Limb (tissue), 2 donors: ENCODE data around the gene TNRC18.
"Not testable (repeated sequence)": the region's sequence is repeated elsewhere in the genome, so short reads cannot be mapped to it uniquely, and the experiment has no call there.

Experiments used
- DNase-seq, 2 donors: peaks; one replicate each; pipeline ENCODE4 v3.0.0-alpha.2; 2016; ENCODE audit errors: extremely low spot score in 2 of 2

Gene TNRC18

DNA sequence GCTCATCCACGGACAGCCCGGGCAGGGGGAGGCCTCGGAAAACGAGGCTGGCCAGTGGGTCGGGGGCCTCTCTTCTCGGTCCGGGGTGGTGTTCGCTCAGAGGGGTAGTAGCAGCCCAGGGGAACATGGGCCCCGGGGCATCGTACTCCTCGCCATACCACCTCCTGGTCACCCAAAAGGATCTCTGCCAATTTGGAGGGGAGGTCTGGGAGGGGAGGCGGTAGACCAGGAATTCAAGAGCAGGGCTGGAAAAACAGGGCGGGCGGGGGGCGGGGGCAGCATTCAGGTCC is 73.5 kb downstream of the TNRC18 start:
- DNase-seq = no peak

DNA sequence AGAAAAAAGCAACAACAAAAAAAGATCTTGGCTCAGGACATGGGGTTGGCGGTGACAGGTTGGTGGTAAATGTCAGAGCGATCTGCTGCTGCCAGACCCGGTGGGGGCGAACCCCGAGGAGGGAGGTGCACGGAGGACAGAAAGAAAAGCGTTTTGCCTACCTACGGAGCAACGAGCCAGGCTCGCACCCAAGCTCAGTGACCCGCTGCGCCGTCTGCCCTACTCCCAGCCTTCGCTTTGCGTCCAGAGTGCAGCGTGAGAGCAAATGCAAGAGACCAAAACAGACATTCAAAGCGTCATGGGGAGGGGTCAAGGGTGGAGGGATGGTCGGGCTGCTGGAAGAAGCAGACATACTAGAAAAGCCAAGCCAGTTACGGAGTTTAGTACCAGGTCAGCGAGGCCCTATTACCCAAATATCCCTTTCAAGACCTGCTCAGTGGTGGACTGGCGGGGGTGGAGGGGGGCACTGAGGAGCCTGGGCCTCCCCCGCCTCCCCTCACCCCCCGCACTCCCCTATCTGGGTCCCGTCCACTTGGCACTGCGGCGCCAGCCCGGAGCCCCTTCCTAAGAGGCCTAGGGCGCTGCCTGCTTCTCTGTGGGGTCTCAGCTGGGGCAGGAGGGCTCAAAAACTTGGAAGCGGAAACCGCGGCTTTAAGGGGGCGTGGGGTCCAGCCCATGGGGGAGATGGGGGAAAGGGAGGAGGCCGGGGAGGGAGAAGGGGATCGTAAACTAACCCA is 74.0 kb downstream of the TNRC18 start:
- no peak for DNase-seq

DNA sequence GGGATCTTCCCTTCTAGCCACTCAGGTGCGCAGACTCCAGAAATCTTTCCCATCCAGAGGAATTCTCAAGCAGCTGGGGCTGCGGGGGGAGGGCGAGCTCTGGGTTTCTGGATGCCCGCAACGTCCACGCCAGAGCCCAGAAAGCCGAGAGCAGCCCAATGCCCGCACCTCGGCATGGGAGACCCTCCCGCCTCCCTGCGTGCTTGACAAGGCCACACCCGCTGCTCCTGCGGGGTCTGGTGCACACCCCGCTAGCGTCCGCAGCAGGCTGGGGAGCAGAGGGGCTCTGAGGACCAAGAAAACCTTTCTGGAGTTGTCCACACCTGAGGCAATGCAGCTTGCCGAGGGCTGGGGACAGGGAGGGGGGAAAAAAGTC is 74.6 kb downstream of the TNRC18 start:
- no peak for DNase-seq

DNA sequence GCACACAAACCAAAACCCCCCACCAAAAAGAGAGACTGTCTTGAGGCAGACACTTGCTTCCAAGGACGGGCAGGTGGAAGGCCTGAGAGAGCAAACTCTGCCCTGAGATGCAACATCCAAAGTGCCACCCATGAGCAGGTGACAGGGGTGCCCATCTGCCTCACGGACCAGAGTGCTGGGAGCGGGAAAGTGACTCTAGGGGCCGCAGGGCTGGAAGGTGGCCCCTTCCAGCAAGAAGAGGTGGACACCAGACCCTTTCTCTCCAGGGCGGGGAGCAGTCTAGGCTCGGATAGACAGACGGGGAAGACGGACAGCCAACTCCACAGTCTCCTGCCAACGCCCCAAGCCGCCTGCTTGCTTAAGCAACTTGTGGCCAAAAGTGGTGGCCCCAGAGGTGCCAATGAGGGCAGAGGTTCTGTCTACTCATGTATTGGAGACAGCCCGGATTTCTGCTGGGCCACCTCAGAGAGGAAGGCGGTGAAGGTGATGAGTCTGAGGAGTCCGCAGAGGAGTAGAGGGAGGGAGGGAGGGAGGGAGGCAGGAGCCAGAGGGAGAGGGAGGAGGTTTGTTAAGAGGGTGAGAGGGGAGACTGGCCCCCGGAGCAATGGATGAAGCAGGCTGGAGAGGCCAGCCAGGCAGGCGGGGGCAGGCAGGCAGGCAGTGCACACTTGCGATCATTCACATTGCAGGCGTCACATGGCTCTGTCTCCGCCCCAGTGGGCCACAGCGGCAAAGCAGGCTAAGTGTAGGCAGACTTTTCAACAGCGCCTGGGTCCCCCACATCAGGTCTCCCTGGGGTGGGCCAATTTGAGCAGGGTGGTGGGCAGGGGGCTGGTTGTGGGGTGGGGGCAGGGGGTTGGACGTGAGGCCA is 75.3 kb downstream of the TNRC18 start:
- DNase-seq = no peak

DNA sequence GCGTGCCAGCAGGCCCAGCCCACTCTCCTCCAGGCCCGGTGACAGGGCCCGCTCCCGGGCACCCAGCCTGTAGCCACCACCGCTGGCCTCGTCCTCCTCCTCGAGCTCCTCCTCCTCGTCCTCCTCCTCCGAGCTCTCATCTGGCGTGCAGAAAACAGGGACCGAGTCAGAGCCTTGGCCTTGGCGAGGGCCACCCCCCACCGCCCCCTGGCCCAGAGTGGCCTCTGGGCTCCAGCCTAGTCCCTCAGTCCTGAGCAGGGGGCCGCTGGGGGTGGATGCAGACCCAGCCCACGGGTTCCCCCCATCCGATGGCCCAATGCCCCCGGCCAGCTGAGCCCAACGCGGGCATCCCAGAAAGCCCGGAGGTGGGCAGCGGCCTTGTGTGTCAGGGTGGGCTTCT is 78.0 kb downstream of the TNRC18 start:
- DNase-seq = no peak

DNA sequence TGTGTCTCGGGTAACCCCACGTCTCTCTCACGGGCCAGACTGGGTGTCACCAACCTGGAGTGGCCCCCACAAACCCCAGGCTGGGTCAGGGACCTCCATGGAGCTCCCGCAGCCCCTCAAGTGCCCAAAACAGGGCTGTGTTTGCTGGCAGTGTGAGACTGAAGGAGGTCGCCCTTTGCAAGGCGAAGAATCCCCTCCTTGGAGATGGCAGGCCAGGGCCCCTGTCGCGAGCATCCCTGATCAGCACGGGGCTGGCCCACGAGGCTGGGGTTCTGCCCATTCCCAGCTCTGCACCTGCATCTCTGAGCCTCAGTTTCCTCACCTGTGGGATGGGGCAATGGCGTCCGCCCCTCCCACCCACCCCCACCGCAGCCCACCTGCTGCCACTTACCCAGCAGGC is 78.5 kb downstream of the TNRC18 start:
- no peak for DNase-seq

DNA sequence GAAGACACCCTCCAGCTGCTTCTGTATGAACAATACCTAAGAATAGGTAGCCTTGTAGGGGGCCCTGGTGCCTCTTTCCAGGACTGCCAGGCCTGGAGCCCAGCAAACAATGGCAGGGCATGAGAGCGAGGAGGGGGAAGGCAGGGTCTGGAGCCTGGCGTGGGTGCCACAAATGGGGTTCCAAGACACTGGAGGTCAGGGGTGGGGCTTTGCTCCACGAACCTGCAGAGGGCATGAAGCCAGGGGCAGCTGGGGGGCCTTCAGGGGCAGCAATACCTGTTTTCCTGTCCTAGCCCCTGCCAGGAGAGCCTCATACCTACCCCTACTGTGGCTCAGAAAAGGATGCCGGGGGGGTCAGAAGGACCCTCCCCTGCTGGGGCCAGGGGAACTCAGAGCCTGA is 79.3 kb downstream of the TNRC18 start:
- DNase-seq = no peak

DNA sequence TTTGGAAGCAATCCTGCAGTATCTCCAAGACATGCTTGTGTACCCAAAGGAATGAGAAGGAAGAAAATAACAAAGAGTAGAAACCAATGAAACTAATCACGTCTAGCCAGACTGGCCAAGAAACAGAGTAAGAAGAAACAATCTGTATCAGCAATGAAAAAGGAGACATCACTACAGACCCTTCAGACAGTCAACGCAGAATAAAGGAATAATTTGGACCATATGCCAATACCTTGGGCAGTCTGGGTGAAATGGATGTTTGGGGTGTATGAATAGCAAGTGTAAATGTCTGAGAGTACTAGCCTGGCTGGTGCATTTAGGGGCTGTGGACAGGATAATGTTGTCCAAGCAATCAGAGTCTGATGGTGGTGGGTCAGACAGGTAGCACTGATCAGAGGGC is 79.8 kb downstream of the TNRC18 start:
- no peak for DNase-seq

DNA sequence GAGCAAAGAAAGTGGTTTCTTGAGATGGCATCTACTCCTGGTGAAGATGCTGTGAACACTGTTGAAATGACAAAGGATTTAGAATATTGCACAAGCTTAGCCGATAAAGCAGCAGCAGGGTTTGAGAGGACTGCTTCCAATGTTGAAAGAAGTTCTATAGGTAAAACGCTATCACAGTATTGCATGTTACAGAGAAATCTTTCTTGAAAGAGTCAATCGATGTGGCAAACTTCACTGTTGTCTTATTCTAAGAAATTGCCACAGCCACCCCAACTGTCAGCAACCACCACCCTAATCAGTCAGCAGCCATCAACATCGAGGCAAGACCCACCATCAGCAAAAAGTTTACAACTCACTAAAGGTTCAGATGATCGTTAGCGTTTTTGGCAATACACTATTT is 81.0 kb downstream of the TNRC18 start:
- DNase-seq = no peak

DNA sequence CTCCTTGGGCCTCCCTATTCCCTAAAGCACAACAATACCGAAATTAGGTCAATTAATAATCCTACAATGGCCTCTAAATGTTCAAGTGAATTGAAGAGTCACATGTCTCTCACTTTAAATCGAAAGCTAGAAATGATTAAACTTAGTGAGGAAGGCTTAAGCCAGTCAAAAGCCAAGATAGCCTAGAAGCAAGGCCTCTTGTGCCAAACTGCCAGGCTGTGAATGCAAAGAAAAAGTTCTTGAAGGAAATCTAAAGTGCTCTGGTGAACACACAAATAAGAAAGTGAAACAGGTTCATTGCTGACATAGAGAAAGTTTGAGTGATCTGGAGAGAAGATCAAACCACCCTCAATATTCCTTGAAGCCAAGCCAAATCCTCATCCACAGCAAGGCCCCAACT is 83.7 kb downstream of the TNRC18 start:
- DNase-seq = no peak

DNA sequence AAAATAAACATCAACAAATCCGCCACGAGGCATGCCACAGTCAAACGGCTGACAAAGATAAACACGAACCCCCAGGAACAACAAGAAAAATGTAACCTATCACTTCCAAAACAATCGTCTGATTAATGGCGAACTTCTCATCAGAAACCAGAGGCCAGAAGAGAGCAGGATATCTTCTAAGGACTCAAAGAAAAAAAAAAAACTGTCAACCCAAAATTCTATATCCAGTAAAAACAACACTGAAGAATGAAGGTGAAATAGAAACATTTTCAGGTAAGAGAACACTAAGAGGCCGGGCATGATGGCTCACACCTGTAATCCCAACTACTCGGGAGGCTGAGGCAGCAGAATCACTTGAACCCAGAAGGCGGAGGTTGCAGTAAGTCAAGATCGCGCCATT is 86.6 kb downstream of the TNRC18 start:
- DNase-seq = no peak

DNA sequence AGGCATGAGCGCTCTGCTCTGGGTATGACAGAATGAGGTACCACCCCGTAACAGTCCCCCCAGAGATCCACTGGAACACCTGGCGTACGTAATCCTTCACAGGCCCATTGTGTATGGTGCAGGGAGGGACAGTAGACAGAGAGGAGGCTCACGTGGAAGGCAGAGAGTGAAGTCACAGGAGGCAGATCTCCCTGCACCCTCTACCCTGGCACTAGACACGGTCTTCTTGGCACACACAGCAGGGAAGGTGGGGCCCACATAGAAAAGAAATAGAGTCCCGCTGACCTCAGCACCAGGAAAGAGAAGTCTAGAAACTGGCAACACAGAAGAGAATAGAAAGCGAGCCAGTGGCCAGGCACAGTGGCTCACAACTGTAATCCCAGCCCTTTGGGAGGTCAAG is 89.0 kb downstream of the TNRC18 start:
- no peak for DNase-seq

DNA sequence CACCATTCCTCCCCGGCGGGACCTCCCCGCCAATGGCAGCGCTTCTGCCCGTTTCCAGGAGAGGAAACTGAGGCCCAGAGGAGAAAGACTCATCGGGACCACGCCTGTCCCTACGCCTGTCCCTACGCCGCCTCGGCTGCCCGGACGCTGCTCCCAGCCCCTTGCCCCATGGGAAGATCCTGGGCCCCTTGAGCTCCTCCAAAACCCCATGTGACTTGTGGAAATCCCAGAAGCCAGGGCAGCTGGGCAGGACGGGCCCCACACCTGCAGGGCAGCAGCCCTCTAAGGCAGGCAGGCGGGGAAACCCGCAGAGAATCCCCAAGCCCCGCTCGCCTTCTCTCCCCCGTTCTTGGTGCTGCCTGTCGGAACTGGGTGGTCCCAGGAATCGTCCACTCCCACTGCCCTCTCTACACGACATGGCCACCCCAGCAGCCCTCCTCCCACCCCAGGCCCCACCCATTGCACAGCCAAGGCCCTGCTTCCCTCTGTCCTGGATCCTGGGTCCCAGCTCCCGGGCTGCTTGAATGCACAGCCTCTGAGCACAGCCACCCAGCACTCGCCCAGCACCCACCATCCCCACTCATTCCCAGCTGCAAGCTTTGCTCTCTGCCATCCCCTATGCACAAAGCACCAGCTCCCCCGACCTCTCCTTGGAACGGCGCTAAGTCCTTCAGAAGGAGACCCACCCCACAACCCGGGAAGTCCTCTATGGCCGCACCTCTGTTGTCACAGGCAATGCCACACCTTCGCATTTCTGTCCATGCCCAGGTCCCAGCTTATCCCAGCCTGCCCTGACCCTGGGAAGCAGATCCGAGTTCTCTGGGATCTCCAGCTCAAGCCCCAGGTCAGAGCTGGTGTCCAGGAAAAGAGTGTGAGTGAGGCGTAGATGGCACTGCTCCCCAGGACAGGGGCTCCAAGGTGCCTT is 90.3 kb downstream of the TNRC18 start:
- no peak for DNase-seq

DNA sequence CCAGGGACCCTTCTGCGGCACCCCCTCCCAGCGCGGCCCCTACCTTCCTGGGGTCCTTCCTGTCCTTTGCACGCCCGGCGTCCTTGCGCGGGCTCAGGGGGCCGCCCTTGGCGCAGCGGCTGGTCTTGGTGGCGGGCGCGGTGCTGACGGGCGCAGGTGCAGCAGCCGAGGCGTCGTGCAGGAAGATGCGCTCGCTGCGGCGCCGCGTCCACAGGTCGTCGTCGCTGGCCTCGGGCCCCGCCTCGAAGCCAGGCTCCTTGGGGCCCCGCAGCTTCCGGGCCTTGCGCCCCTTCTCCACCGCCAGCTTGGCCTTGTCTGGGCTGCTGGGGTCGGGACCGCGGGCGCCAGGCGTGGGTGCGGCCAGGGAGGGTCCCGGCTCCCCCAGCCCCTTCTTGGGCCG is 91.1 kb downstream of the TNRC18 start:
- DNase-seq = no peak

DNA sequence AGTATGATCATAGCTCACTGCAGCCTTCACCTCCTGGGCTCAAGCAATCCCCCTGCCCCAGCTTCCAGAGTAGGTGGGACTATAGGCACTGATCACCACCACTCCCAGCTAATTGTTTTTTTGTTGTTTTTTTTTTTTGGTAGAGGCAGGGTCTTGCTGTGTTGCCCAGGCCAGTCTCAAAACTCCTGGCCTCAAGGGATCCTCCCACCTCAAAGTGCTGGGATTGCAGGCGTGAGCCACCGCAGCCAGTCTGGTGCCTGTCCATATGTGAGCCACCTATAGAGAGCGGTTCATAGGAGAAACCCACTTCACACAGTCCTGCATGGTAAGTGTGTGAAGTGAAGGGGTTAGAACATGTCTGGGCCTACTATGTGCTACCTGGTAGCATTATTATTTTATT is 93.3 kb downstream of the TNRC18 start:
- DNase-seq = no peak

DNA sequence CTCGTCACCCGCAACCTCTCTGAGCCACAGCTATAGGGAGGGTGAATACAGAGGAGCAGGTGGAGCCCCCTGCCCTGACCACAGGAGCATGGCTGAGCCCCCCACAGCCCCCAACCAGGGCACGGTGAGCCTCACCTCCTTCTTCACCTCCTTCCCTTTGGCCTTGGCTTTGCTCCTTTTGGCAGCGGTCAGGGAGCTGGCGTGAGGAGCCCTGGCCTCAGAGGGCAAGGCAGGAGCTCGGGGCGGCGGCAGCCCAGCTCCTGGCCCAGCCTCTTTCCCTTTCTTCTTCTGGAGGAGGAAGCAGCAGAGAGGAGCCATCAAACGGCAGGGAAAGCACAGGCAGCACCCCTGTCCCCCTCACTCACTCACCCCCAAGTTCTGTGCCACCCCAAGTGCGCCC is 98.7 kb downstream of the TNRC18 start:
- no peak for DNase-seq

DNA sequence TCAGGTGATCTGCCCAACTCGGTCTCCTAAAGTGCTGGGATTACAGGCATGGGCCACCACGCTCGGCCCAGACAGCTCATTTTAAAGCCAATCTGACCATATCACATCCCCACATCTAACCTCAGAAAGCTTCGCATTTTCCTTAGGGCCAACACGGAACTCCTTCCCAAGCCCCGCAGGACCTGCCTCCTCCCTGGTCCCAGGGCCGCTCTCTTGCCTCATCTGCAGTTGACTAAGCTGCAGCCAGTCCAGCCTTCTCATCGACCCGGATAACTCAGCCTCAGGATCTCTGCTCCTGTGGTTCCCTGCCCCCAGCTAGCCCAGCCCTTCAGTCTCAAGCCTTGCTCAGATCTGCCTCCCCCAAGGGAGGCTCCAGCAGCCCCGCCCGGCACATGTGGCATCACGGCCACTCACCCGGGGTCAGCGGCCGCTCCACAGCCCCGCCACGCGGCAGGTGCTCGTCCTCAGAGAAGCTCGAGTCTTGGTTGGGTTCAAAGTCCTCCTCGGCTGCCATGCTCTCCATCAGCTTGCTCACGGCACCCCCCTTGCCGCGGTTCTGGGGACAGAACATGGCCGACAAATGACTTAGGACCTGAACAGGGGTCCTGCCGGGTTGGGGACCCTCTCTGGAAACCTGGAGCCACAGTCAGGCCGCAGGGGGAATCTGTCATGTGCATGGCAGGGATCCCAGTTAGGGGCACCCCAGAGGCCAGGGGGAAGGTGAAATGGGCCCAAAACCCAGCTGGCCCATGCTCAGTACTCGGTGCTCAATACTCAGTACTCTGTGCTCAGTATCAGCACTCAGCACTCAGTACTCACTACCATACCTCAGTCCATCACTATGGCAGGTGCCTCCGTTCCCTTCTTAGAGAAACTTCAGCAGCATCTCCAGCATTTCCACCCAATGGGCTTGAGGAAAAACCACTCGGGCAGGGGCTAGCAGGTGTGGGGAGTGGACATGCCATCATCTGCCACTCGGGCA is 99.5 kb downstream of the TNRC18 start:
- DNase-seq = not testable (repeated sequence)

DNA sequence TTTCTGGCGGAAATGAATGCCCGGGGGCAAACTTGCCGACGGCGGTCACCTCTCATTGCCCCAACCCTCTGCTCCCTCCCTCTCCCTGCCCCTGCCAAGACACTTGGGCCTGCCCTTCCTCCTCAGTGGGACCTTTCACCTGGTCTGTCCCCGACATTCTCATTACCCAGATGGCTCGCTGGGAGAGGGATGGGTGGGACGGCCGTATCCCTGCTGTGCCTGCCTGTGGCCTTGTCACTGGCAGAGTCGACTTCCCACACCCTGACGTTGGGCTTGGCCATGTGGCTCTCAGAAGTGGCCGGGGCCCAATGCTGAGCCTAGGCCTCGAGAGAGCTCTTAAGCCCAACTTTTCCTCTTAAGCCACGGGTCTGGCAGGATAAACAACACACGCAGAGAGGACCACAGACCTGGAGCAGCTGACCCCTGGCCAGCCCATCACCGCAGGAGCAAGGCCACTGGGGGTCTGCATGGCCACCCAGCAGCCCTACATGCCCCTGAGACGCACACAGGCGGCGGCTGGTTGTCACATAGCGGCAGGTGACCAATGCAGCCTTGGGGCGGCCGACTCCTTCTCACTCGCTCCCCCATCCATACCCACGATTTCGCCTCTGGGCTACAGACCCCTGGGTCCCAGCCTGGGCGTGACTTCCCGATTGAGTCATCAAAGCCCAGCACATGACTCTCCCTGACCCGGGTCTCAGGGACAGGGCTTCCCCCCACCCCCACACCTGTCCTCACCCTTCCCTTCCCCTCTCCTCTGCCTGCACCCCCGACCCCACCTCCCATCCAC is 100.8 kb downstream of the TNRC18 start:
- DNase-seq = no peak

DNA sequence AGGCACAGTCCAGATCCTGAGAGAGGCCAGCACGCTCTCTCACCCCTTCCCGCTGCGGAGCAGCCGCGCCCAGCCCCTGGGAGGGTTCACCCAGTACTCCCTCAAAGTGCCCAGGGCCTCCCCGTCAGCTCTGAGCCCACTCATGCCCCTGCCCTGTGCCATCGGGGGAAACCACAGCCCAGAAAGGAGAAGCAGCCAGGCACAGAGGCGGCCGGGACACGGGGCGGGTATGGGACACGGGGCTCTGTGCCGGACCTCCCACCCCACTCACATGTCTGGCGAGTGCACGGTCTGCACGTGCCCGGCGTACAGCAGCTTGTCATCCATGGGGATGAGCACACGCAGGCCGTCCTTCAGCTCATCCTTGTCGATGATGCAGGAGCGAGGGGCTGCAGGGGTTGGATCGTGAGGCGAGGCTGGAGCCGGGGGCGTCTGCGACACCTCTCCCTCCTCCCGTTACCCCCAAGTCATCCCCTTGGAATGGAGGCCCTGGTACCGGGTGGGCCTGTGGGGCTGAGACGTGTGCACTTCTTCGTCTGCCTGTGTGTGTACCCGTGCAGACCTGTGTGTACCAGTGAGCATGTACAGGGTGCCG is 102.7 kb downstream of the TNRC18 start:
- DNase-seq = no peak

DNA sequence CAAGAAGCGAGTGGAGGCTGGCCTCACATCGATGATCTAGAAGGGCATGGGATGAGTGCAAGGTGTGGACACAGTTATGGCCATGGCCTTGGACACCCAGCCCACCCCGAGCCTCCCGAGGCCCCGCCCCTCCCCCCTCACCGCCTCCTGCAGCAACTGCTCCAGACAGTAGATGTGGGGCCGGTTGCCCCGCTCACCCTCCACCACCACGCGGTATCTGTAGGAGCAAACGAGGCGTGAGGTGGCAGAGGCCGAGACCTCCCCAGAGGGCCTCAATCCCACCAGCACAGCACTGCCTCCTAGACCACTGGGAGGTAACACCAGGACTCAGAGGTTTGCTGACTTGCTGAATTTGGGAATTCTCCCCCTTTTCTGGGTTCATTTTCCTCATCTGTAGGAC is 103.2 kb downstream of the TNRC18 start:
- no peak for DNase-seq
